Brain microvascular endothelial cell (primary cell): ENCODE measurements around the gene CDK5RAP2.

Experiments
- DNase-seq: peaks from one replicate; pipeline ENCODE4 v3.0.0-alpha.2; 2020
- H3K27ac ChIP-seq: fragments of 250-450 bp; sonication (Bioruptor Pico); 2 replicates; pipeline ENCODE4 v1.5.1; 2020; ENCODE audit warnings: mild to moderate bottlenecking, moderate library complexity
- H3K27me3 ChIP-seq: fragments of 250-450 bp; sonication (Bioruptor Pico); replicated peaks from 2 replicates; pipeline ENCODE4 v1.5.1; 2020; ENCODE audit warnings: mild to moderate bottlenecking
- H3K36me3 ChIP-seq: fragments of 250-450 bp; sonication (Bioruptor Pico); replicated peaks from 2 replicates; pipeline ENCODE4 v1.5.1; 2020; ENCODE audit warnings: mild to moderate bottlenecking
- H3K4me3 ChIP-seq: 2 replicates; pipeline ENCODE4 v1.5.1; 2011; ENCODE audit warnings: low read depth, mild to moderate bottlenecking, control low read depth, low read length, moderate library complexity
- CTCF ChIP-seq: IDR thresholded peaks from 2 replicates; pipeline ENCODE4 v1.5.1; 2011; ENCODE audit warnings: low read depth, mild to moderate bottlenecking, moderate library complexity, low read length, control low read depth, inconsistent platforms; ENCODE audit errors: missing control alignments
- in situ Hi-C: cut with HindIII; loops from 2 replicates; pipeline ENCODE4 v1.10.0; 2017; ENCODE audit warnings: low sequenced_read_pairs, low pct_ligation_motif_present

The CDK5RAP2 gene

GRCh38 chr9:120372040-120372439 lies 207.9 kb downstream of the CDK5RAP2 start:
- H3K27me3 ChIP-seq: no peaks in the 10 kb centered on the region
- in situ Hi-C loops: no loop called here
- no peaks in the 10 kb centered on the region for H3K36me3 ChIP-seq
- no peak for TF ChIP-seq CTCF
- DNase-seq: no peak
- no peak overlapping the region for H3K27ac ChIP-seq
- no peak overlapping the region for H3K4me3 ChIP-seq

- in situ Hi-C loops: no loop called here
- no peak for TF ChIP-seq CTCF
- DNase-seq: no peak
- Histone ChIP-seq H3K4me3 (no peak overlapping the region), H3K36me3 (no peaks in the 10 kb centered on the region), H3K27ac (no peak overlapping the region), H3K27me3 (no peaks in the 10 kb centered on the region)
These were observed 210.3 kb downstream of the CDK5RAP2 start for GRCh38 chr9:120369608-120370220.

- no peak for DNase-seq
- no peak for TF ChIP-seq CTCF
- H3K36me3 ChIP-seq: no peaks in the 10 kb centered on the region
- no peak overlapping the region for H3K27ac ChIP-seq
- H3K4me3 ChIP-seq: no peak overlapping the region
- H3K27me3 ChIP-seq: no peaks in the 10 kb centered on the region
- in situ Hi-C loops: no loop called here
These were observed 211.2 kb downstream of the CDK5RAP2 start for GRCh38 chr9:120368799-120369198.

- no peaks in the 10 kb centered on the region for H3K27me3 ChIP-seq
- TF ChIP-seq CTCF: peak; percentile 66
- peak; percentile 82 for DNase-seq
- H3K27ac ChIP-seq: peak overlapping the region; percentile 53
- in situ Hi-C loops: no loop called here
- H3K4me3 ChIP-seq: no peak overlapping the region
- no peaks in the 10 kb centered on the region for H3K36me3 ChIP-seq
These were observed 213.3 kb downstream of the CDK5RAP2 start for GRCh38 chr9:120366644-120367019.

GRCh38 chr9:120365386-120365785 lies 214.6 kb downstream of the CDK5RAP2 start:
- no peak for DNase-seq
- Histone ChIP-seq H3K36me3 (no peaks in the 10 kb centered on the region), H3K27ac (no peak overlapping the region), H3K27me3 (no peaks in the 10 kb centered on the region), H3K4me3 (no peak overlapping the region)
- in situ Hi-C loops: no loop called here
- TF ChIP-seq CTCF: no peak

GRCh38 chr9:120363697-120364096 lies 216.3 kb downstream of the CDK5RAP2 start:
- Histone ChIP-seq H3K27ac (no peak overlapping the region), H3K36me3 (no peaks in the 10 kb centered on the region), H3K4me3 (no peak overlapping the region), H3K27me3 (no peaks in the 10 kb centered on the region)
- no peak for TF ChIP-seq CTCF
- no peak for DNase-seq
- in situ Hi-C loops: no loop called here
